Astrocyte of the cerebellum (primary cell): ENCODE data around the gene TBX4.

Experiments used
- DNase-seq: peaks from one replicate; pipeline ENCODE4 v3.0.0-alpha.2; 2011; ENCODE audit warnings: low read depth
- H3K4me3 ChIP-seq: 2 replicates; pipeline ENCODE4 v1.5.1; 2011; ENCODE audit warnings: mild to moderate bottlenecking, low read depth, low read length, moderate library complexity
- in situ Hi-C: cut with HindIII; loops from 2 replicates; pipeline ENCODE4 v1.10.0; 2017; ENCODE audit warnings: low sequenced_read_pairs
- TF ChIP-seq, protein P1 (sequence below): IDR thresholded peaks from 2 replicates; pipeline ENCODE4 v1.5.1; 2012; ENCODE audit warnings: low read length, low read depth, moderate library complexity, mild to moderate bottlenecking; ENCODE audit errors: missing control alignments

Gene TBX4

DNA sequence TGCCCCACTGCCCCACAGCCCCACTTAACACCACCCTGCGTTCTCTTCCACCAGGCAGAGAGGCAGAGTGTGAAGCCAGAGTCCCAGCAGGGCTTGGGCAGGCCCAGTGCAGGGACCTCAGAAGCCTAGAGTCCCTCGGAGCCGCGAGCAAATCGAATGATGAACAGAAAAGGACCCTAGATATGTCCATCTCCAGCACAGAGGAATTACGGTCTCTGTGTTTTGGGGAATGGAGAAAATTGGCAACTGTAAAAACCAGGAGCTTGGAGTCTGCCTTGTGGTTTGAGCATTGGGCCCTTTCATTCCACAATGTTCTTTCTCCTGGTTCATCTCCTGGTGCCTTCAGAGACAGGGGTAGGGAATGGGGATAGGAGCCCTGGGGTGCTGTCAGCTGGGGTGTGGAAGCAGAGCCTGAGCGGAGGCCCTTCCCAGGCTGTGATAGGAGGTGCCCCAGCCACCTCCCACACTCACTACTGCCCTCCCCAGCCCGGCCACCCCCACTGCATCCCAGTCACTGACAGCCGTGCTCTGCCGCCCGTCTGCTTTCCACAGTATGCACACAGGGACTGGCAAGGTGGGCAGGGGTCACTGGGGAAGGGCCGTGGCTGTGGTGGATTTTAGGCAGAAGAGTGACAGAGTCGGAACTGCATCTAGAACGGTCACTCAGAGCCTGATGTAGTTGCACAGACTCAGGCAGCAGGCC, 26.7 kb downstream of the TBX4 start:
- TF ChIP-seq, protein P1, sequence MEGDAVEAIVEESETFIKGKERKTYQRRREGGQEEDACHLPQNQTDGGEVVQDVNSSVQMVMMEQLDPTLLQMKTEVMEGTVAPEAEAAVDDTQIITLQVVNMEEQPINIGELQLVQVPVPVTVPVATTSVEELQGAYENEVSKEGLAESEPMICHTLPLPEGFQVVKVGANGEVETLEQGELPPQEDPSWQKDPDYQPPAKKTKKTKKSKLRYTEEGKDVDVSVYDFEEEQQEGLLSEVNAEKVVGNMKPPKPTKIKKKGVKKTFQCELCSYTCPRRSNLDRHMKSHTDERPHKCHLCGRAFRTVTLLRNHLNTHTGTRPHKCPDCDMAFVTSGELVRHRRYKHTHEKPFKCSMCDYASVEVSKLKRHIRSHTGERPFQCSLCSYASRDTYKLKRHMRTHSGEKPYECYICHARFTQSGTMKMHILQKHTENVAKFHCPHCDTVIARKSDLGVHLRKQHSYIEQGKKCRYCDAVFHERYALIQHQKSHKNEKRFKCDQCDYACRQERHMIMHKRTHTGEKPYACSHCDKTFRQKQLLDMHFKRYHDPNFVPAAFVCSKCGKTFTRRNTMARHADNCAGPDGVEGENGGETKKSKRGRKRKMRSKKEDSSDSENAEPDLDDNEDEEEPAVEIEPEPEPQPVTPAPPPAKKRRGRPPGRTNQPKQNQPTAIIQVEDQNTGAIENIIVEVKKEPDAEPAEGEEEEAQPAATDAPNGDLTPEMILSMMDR = no peak
- in situ Hi-C loops = no loop called here
- no peak for DNase-seq

DNA sequence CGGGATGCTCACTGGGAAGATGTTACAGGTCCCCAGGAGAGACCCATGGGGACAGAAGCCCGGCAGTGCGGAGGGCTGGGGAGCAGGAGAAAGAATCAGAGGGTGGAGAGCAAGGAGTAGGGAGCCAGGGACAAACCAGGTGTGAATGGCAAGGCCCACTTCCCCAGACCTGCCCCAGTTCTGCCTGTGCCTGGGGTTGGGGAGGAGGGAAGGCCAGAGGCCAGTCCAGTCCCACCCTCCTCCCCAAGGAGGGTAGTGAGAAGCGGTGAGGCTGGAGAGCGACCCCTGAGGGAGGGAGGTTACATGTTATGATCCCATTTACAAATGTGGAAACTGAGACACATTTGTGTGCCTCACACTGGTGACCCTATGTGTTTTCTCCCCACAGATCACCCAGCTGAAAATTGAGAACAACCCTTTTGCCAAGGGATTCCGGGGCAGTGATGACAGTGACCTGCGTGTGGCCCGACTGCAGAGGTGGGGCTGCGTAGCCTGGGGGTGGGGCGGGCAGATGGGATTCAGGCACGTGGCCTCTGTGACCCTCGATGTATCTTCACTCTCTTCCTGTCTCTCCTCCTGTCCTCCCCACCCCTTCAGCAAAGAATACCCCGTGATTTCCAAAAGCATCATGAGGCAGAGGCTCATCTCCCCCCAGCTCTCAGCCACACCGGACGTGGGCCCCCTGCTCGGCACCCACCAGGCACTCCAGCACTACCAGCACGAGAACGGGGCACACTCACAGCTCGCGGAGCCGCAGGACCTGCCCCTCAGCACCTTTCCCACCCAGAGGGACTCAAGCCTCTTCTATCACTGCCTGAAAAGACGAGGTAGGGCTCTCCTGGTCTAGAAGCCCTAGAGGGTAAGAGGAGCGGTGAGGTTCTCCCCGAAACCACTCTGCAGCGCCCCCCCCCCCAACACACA, 27.5 kb downstream of the TBX4 start:
- H3K4me3 ChIP-seq = no peak overlapping the region
- no peak for DNase-seq
- TF ChIP-seq, protein P1 = no peak
- in situ Hi-C loops = no loop called here

More for the DNA sequence above, 26.7 kb downstream of the TBX4 start:
- H3K4me3 ChIP-seq = no peak overlapping the region

DNA sequence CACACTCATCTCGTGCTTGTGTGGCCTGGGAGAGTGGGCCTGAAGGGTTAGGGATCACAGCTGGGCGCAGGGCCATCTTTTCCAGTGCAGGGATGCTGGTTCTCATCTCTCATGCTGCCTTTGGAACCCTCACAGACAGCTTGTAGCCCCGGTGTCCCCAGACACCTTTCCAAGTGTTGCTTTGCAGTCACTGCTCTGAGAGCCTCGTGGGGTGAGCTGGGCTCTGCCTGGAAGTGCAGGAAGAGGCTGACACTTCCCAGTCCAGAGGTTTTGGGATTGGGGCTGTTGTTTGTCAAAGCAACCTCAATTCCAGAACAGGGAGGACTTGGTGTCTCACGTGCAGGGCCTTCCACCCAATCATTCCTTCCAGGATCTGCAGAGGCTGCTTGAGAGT, 28.2 kb downstream of the TBX4 start:
- TF ChIP-seq, protein P1 = no peak
- in situ Hi-C loops = no loop called here
- DNase-seq = no peak
- H3K4me3 ChIP-seq = no peak overlapping the region

DNA sequence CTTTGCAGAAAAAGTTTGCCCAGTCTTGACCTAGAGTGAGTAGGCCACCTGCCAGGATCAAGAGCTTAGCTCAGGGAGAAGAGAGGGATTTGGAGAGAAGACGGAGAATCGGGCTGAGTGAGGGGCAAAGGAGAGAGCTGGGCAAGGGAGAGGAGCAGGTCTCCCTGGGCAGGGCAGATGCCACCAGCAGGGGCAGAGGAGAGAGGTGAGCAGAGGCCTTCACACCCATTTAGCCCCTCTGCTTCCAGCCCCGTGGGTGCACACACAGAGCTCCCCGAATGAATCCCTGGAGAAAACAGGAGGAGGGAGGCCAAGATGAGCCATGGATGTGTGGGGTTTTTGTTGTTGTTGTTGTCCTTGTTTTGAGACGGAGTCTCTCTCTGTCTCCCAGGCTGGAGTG, 29.2 kb downstream of the TBX4 start:
- in situ Hi-C loops = no loop called here
- no peak for DNase-seq
- no peak overlapping the region for H3K4me3 ChIP-seq
- TF ChIP-seq, protein P1 = no peak

- no peak overlapping the region for H3K4me3 ChIP-seq
- TF ChIP-seq, protein P1 = no peak
- in situ Hi-C loops = no loop called here
- DNase-seq = no peak
Measured at GRCh38 chr17:61482467-61482866, 30.2 kb downstream of the TBX4 start.

- TF ChIP-seq, protein P1 = no peak
- no peak for DNase-seq
- no peak overlapping the region for H3K4me3 ChIP-seq
- in situ Hi-C loops = no loop called here
Measured at GRCh38 chr17:61483778-61484116, 31.5 kb downstream of the TBX4 start.
